ENCODE measurements around the gene ZBTB38. TPM values are rescaled to one million over a fixed set of nuclear protein-coding genes. Genes with fewer than 3 reads are reported as not detected.

Gene ZBTB38
- total RNA-seq, 1 experiment from 2014 or later = 12.3 TPM

DNA sequence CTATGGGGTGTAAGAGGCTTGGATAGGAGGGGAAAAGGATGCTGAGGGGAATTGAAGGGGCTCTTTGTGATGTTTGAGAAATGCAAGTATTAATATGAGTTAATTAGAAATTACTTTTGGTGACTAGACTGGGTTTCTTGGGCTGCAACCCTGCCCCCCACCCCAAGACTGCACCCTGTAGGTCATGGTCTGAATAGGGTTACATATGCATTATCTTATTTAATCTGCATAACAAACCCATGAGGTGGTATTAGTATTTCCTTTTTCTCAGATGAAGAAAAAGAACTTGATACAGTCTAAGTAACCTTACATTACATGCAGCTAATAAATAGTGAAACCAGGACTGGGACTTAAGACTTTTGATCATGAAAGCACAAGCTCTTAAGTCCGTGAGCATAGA lies 5.6 kb upstream of the ZBTB38 start:
- no peak overlapping the region for H3K4me3 Mint-ChIP-seq
- H3K9me3 Mint-ChIP-seq = peaks cover 16% of the 10 kb centered on the region
- ATAC-seq (no peak), DNase-seq (ENCODE audit: low spot score) (no peak)
- ChIA-PET POLR2A (no interaction called here), CTCF (interaction anchor here (0.6 to 4.8 kb wide), 4 partner anchors 51 to 769 kb away, joined by 3 to 87 read pairs (median 16); no protein-coding TSS in a partner anchor)
- H3K27me3 Mint-ChIP-seq (ENCODE audit: low read depth) = no peaks in the 10 kb centered on the region; the same call in 1 of the 2 replicates
- H3K4me1 Mint-ChIP-seq = peaks cover 29% of the 10 kb centered on the region
- H3K27ac Mint-ChIP-seq = no peak overlapping the region
- TF ChIP-seq PRRX2 (CRISPR knock-in tag; IDR thresholded peaks at IDR 0.05) = no peak
- TF ChIP-seq RORB (CRISPR knock-in tag; IDR thresholded peaks at IDR 0.05) = no peak
- TF ChIP-seq CBFB (CRISPR knock-in tag; IDR thresholded peaks at IDR 0.05; ENCODE audit: low read depth) = no peak
- TF ChIP-seq GRHL2 (CRISPR knock-in tag; IDR thresholded peaks at IDR 0.05; ENCODE audit: insufficient replicate concordance, severe bottlenecking) = no peak
- no peak for TF ChIP-seq MXD4 (CRISPR knock-in tag; IDR thresholded peaks at IDR 0.05; ENCODE audit: borderline replicate concordance)
- TF ChIP-seq NR2C2 (CRISPR knock-in tag; IDR thresholded peaks at IDR 0.05) = no peak
- no peak for TF ChIP-seq KAT7 (CRISPR knock-in tag; IDR thresholded peaks at IDR 0.05; ENCODE audit: borderline replicate concordance)
- no peak for TF ChIP-seq ATF3 (CRISPR knock-in tag; conservative IDR thresholded peaks at IDR 0.05)
- TF ChIP-seq TEAD1 (CRISPR knock-in tag; IDR thresholded peaks at IDR 0.05) = no peak
- TF ChIP-seq MLX (CRISPR knock-in tag; IDR thresholded peaks at IDR 0.05) = no peak
- TF ChIP-seq, protein P1, sequence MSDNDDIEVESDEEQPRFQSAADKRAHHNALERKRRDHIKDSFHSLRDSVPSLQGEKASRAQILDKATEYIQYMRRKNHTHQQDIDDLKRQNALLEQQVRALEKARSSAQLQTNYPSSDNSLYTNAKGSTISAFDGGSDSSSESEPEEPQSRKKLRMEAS (CRISPR knock-in tag; IDR thresholded peaks at IDR 0.05) = no peak
- TF ChIP-seq ZNF232 (CRISPR knock-in tag; IDR thresholded peaks at IDR 0.05) = no peak
- TF ChIP-seq, protein P2, sequence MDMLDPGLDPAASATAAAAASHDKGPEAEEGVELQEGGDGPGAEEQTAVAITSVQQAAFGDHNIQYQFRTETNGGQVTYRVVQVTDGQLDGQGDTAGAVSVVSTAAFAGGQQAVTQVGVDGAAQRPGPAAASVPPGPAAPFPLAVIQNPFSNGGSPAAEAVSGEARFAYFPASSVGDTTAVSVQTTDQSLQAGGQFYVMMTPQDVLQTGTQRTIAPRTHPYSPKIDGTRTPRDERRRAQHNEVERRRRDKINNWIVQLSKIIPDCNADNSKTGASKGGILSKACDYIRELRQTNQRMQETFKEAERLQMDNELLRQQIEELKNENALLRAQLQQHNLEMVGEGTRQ (CRISPR knock-in tag; IDR thresholded peaks at IDR 0.05) = no peak
- no peak for TF ChIP-seq ZNF317 (CRISPR knock-in tag; IDR thresholded peaks at IDR 0.05; ENCODE audit: borderline replicate concordance, low read depth)
- no peak for TF ChIP-seq RELA (CRISPR knock-in tag; IDR thresholded peaks at IDR 0.05; ENCODE audit: borderline replicate concordance)
- H3K36me3 Mint-ChIP-seq = peaks cover 10% of the 10 kb centered on the region; the same call in 1 of the 2 replicates

DNA sequence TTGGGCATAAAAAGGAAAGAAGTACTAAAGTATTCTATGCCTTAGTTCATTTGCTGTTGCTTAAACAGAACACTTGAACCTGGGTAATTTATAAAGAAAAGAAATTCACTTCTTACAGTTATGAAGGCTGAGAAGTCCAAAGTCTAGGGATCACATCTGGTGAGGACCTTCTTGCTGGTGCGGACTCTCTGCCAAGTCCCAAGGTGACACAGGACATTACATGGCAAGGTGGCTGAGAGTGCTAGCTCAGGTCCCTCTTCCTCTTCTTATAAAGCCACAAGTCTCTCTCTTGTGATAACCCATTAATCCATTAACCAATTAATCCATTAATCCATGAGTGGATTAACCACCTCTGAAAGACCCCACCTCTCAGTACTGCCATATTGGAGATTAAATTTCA lies 3.1 kb upstream of the ZBTB38 start:
- no peak for TF ChIP-seq HMGA2 (CRISPR knock-in tag; IDR thresholded peaks at IDR 0.05)
- TF ChIP-seq ZNF423 (CRISPR knock-in tag; IDR thresholded peaks at IDR 0.05) = no peak
- TF ChIP-seq MYBL2 (CRISPR knock-in tag; IDR thresholded peaks at IDR 0.05) = no peak
- no peak for TF ChIP-seq TP53 (CRISPR knock-in tag; IDR thresholded peaks at IDR 0.05)
- TF ChIP-seq IRF2 (CRISPR knock-in tag; IDR thresholded peaks at IDR 0.05; ENCODE audit: borderline replicate concordance, low read depth) = no peak
- no peak for TF ChIP-seq CTCF (IDR thresholded peaks at IDR 0.05)
- no peak for TF ChIP-seq NR3C1 (CRISPR knock-in tag; conservative IDR thresholded peaks at IDR 0.05; ENCODE audit: low read depth)
- no peak for TF ChIP-seq IRF1 (CRISPR knock-in tag; IDR thresholded peaks at IDR 0.05)
- no peak for TF ChIP-seq CREM (CRISPR knock-in tag; IDR thresholded peaks at IDR 0.05)
- no peak for TF ChIP-seq NR1H2 (CRISPR knock-in tag; IDR thresholded peaks at IDR 0.05)
- TF ChIP-seq E2F5 (CRISPR knock-in tag; IDR thresholded peaks at IDR 0.05) = no peak
- TF ChIP-seq NFE2L1 (CRISPR knock-in tag; IDR thresholded peaks at IDR 0.05) = no peak
- TF ChIP-seq NR2C2 (CRISPR knock-in tag; IDR thresholded peaks at IDR 0.05) = no peak
- TF ChIP-seq RORB (CRISPR knock-in tag; IDR thresholded peaks at IDR 0.05) = no peak
- ChIA-PET POLR2A (no interaction called here), CTCF (interaction anchor here (0.6 kb wide), 1 partner anchor 223 kb away, joined by 5 read pairs; no protein-coding TSS in a partner anchor)
- peaks cover 53% of the 10 kb centered on the region for H3K4me1 Mint-ChIP-seq
- H3K4me3 Mint-ChIP-seq = no peak overlapping the region
- H3K9me3 Mint-ChIP-seq = peaks cover 23% of the 10 kb centered on the region
- H3K36me3 Mint-ChIP-seq = peaks cover 10% of the 10 kb centered on the region; the same call in 1 of the 2 replicates
- ATAC-seq (no peak), DNase-seq (ENCODE audit: low spot score) (no peak)
- no peaks in the 10 kb centered on the region; the same call in none of the 2 replicates for H3K27me3 Mint-ChIP-seq (ENCODE audit: low read depth)
- H3K27ac Mint-ChIP-seq = no peak overlapping the region
